HFFc6 (cell line): ENCODE data around the gene MCTP1. TPM values are rescaled to one million over a fixed set of nuclear protein-coding genes. Genes with fewer than 3 reads are reported as not detected.

Source experiments
- DNase-seq: peaks from one replicate; pipeline ENCODE4 v3.0.0-alpha.2; 2018
- H3K27ac Mint-ChIP-seq: 2 replicates; pipeline ENCODE4 v1.8.0; 2020; ENCODE audit warnings: mild to moderate bottlenecking, mixed read lengths
- H3K27me3 Mint-ChIP-seq: 2 replicates; pipeline ENCODE4 v1.8.0; 2021; ENCODE audit warnings: mild to moderate bottlenecking, moderate library complexity, mixed read lengths; ENCODE audit not compliant: insufficient read depth
- H3K36me3 Mint-ChIP-seq: 2 replicates; pipeline ENCODE4 v1.8.0; 2021; ENCODE audit warnings: low read depth, mixed read lengths
- H3K4me1 Mint-ChIP-seq: 2 replicates; pipeline ENCODE4 v1.8.0; 2020; ENCODE audit warnings: low read depth, mixed read lengths
- H3K4me3 Mint-ChIP-seq: 2 replicates; pipeline ENCODE4 v1.8.0; 2020; ENCODE audit warnings: mild to moderate bottlenecking, moderate library complexity, mixed read lengths
- H3K9me3 Mint-ChIP-seq: 2 replicates; pipeline ENCODE4 v1.8.0; 2020; ENCODE audit warnings: mild to moderate bottlenecking, mixed read lengths
- CTCF ChIP-seq: fragments of 200-600 bp; sonication (generic); IDR thresholded peaks from 2 replicates; pipeline ENCODE4 v1.5.0; 2021; ENCODE audit warnings: antibody characterized with exemption, mild to moderate bottlenecking
- total RNA-seq, 6 experiments: library from RNA; stranded (reverse); fragmentation: NEBNext Ultra II Directional; extraction: Animal tissue kit (Norgen Biotek cat#: 25700); gene quantifications; 2 replicates in 1 of 6; 3 replicates in 5 of 6; pipeline ENCODE4 v1.2.3, GENCODE V29; 2021

The MCTP1 gene
- total RNA-seq, 6 experiments from 2014 or later = 1.0 to 5.2 (median 3.9) TPM

GRCh38 chr5:94745786-94746730 lies 538.8 kb downstream of the MCTP1 start:
- DNase-seq = no peak
- Mint-ChIP-seq H3K4me3 (no peak overlapping the region), H3K4me1 (peaks cover 7% of the 10 kb centered on the region), H3K36me3 (no peaks in the 10 kb centered on the region), H3K27me3 (peaks cover 6% of the 10 kb centered on the region), H3K27ac (no peak overlapping the region), H3K9me3 (no peaks in the 10 kb centered on the region)
- no peak for TF ChIP-seq CTCF

- Mint-ChIP-seq H3K27me3 (peaks cover 5% of the 10 kb centered on the region), H3K4me3 (no peak overlapping the region), H3K36me3 (no peaks in the 10 kb centered on the region), H3K27ac (no peak overlapping the region), H3K9me3 (no peaks in the 10 kb centered on the region), H3K4me1 (peaks cover 7% of the 10 kb centered on the region)
- DNase-seq = no peak
- TF ChIP-seq CTCF = no peak
Measured at GRCh38 chr5:94744906-94745305, 540.0 kb downstream of the MCTP1 start.

- Mint-ChIP-seq H3K4me1 (peaks cover 7% of the 10 kb centered on the region), H3K27me3 (peaks cover 5% of the 10 kb centered on the region), H3K36me3 (no peaks in the 10 kb centered on the region), H3K27ac (no peak overlapping the region), H3K9me3 (no peaks in the 10 kb centered on the region), H3K4me3 (no peak overlapping the region)
- no peak for TF ChIP-seq CTCF
- no peak for DNase-seq
Measured at GRCh38 chr5:94742852-94743251, 542.0 kb downstream of the MCTP1 start.

GRCh38 chr5:94740286-94740685 lies 544.6 kb downstream of the MCTP1 start:
- no peak for TF ChIP-seq CTCF
- Mint-ChIP-seq H3K27me3 (peaks cover 3% of the 10 kb centered on the region; the same call in 1 of the 2 replicates), H3K9me3 (no peaks in the 10 kb centered on the region), H3K4me1 (no peaks in the 10 kb centered on the region), H3K27ac (no peak overlapping the region), H3K36me3 (no peaks in the 10 kb centered on the region), H3K4me3 (no peak overlapping the region)
- no peak for DNase-seq

GRCh38 chr5:94736498-94736897 lies 548.4 kb downstream of the MCTP1 start:
- no peak for DNase-seq
- H3K27ac Mint-ChIP-seq = no peak overlapping the region
- H3K27me3 Mint-ChIP-seq = no peaks in the 10 kb centered on the region
- H3K4me1 Mint-ChIP-seq = no peaks in the 10 kb centered on the region
- no peaks in the 10 kb centered on the region for H3K36me3 Mint-ChIP-seq
- no peaks in the 10 kb centered on the region for H3K9me3 Mint-ChIP-seq
- TF ChIP-seq CTCF = no peak
- H3K4me3 Mint-ChIP-seq = no peak overlapping the region
